GM10266 (cell line): Measurements from ENCODE around the gene KLHL7.

ENCODE experiments used
- DNase-seq: peaks from one replicate; pipeline ENCODE4 v3.0.0; 2012; ENCODE audit errors: extremely low spot score
- TF ChIP-seq, protein P1 (sequence below): IDR thresholded peaks from 2 replicates; pipeline ENCODE4 v1.5.1; 2012; ENCODE audit warnings: mild to moderate bottlenecking, low read depth; ENCODE audit not compliant: control insufficient read depth, insufficient read depth; ENCODE audit errors: missing control alignments

KLHL7 gene

GRCh38 chr7:23072048-23072447, 33.5 kb upstream of the KLHL7 start:
- TF ChIP-seq, protein P1, sequence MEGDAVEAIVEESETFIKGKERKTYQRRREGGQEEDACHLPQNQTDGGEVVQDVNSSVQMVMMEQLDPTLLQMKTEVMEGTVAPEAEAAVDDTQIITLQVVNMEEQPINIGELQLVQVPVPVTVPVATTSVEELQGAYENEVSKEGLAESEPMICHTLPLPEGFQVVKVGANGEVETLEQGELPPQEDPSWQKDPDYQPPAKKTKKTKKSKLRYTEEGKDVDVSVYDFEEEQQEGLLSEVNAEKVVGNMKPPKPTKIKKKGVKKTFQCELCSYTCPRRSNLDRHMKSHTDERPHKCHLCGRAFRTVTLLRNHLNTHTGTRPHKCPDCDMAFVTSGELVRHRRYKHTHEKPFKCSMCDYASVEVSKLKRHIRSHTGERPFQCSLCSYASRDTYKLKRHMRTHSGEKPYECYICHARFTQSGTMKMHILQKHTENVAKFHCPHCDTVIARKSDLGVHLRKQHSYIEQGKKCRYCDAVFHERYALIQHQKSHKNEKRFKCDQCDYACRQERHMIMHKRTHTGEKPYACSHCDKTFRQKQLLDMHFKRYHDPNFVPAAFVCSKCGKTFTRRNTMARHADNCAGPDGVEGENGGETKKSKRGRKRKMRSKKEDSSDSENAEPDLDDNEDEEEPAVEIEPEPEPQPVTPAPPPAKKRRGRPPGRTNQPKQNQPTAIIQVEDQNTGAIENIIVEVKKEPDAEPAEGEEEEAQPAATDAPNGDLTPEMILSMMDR: no peak
- no peak for DNase-seq

DNA sequence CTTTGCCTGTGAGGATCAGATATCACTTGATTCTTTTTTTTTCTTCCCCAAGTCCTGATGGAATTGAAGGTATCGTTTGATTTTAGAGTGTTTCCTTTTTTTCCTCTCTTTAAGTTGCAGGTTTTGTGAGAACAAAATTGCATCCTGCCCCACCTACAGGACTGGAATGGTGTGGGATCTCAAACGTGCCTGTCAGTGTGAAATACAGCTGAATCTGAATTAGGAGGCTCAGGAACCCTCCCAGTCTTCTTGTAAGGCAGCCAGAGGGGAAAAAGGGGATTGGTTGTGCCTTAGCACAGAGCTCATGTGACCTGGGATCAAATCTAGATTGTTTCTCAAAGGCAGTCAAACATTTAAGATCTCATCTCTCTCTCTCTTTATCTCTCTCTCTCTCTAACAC, 32.7 kb upstream of the KLHL7 start:
- TF ChIP-seq, protein P1: no peak
- DNase-seq: no peak

DNA sequence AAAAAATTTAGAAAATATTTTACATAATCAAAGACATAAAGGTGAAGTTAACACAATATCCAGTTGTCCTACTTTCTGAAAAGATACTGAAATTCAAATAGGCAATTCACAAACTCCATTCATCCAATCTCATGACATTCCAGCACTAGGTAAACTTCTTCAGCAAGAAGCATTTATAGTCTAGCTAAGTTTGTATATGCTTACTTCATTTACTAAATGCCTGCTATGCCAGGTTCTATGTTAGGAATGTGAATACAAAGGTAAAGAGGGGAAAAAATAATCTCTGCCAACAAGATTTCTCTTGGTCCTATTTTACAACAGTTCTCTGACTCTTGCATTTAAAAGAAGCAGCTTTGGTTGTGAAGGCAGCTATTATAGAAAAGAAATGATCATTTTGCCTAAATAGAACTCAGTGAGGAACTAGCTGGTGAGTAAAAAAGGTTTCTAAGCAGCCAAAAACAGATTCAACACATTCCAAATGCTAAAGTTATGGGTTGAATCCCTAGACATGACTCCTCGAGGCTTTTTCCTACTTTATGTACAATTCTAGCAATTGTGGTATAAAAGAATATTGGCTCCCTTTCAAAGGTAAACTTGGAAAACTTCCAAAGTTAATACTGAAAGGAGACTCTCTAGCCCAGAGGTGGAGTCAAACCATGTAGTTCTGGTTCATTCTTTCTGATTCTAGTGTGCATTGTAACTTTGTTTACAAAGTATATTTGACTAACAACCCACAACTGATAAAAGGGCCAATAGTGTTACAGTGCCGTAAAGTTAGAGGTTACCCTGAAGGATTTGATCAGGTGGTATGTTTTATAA, 30.9 kb upstream of the KLHL7 start:
- TF ChIP-seq, protein P1: no peak
- DNase-seq: no peak

GRCh38 chr7:23075571-23075970, 30.0 kb upstream of the KLHL7 start:
- no peak for DNase-seq
- TF ChIP-seq, protein P1: no peak

GRCh38 chr7:23076772-23077171, 28.8 kb upstream of the KLHL7 start:
- TF ChIP-seq, protein P1: no peak
- DNase-seq: no peak

- TF ChIP-seq, protein P1: no peak
- no peak for DNase-seq
Measured at GRCh38 chr7:23093111-23093510, 12.5 kb upstream of the KLHL7 start.

DNA sequence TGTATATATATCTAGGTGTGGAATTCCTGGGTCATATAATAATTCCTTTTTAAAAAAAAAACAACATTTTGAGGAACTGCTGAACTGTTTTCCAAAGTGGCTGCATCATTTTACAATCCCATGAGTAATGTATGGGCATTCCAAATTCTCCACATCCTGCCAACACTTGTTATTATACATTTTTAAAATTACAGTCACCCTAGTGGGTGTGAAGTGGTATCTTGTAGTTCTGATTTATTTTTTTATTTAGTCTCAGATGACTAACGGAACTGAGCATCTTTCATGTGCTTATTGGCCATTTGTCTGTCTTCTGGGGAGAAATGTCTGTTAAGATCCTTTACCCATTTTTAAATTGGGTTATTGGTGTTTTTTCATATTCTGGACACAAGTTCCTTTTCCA, 12.0 kb upstream of the KLHL7 start:
- TF ChIP-seq, protein P1: no peak
- DNase-seq: no peak
